ENCODE measurements around the gene CALHM2. TPM values are rescaled to one million over a fixed set of nuclear protein-coding genes. Genes with fewer than 3 reads are reported as not detected.

CALHM2 gene
- total and polyA plus RNA-seq, 2 of the 13 experiments (the other 11 are each of a cell fraction or from before 2014, with no cell fraction given), result 0.15 TPM; not detected in 1

GRCh38 chr10:103396789-103397087 is 55.4 kb downstream of the CALHM2 start:
- TSS peak; percentile 85 for BruUV-seq (replicated peaks)
- no peaks in the 10 kb centered on the region for H3K9me3 ChIP-seq (ENCODE audit: low read length)
- no peaks in the 10 kb centered on the region for H4K20me1 ChIP-seq (ENCODE audit: insufficient read depth, low read length)
- H3K27me3 ChIP-seq (ENCODE audit: control insufficient read depth in 1 of 2, insufficient read depth in 2 of 2, low read length in 2 of 2), result no peaks in the 10 kb centered on the region; a peak in 1 of 5 replicates
- H2AFZ ChIP-seq (ENCODE audit: low read length), result peak overlapping the region; percentile 75
- DNase-seq (ENCODE audit: low spot score) (no peak), FAIRE-seq (no peak), ATAC-seq (no peak)
- H3K79me2 ChIP-seq (ENCODE audit: insufficient read depth, low read length), result peaks cover 55% of the 10 kb centered on the region
- in situ Hi-C loops (cut with HindIII; ENCODE audit: extremely low pct_ligation_motif_present, low pct_unique_long_range_greater_than_20kb) (no loop called here), intact Hi-C loops (cut with micrococcal nuclease; ENCODE audit: unreplicated experiment) (no loop called here)
- WGBS (ENCODE audit: low lambda C conversion rate), result 1% methylated on average over 3 of the region's 8 CpGs
- POLR2A ChIA-PET, result interaction anchor here (0.8 to 1.8 kb wide), 10 partner anchors 9 to 265 kb away, joined by 3 to 10 read pairs (median 4); partner anchors contain the start of genes PCGF6 and TAF5
- peak overlapping the region; percentile 88 for H3K4me2 ChIP-seq (ENCODE audit: low read depth, low read length)
- peaks cover 49% of the 10 kb centered on the region for H3K4me1 ChIP-seq (ENCODE audit: insufficient read depth, low read length)
- H3K27ac ChIP-seq (ENCODE audit: extremely low read length, insufficient read depth, low read length), result peak overlapping the region; percentile 55
- CTCF ChIA-PET (ENCODE audit: low intra/inter-chr PET ratio, low total read pairs), result no interaction called here
- H3K4me3 ChIP-seq (replicated peaks in 1 of 3; ENCODE audit: insufficient read depth in 1 of 3, low read depth in 2 of 3, low read length in 3 of 3), result peak overlapping the region; percentile 71 to 94 (median 84)
- peak overlapping the region; percentile 93 for H3K9ac ChIP-seq (ENCODE audit: insufficient read depth, low read depth, low read length)
- peaks cover 6 to 36% of the 10 kb centered on the region in 2 experiments; a peak in 4 of 5 replicates for H3K36me3 ChIP-seq (replicated peaks in 1 of 2; ENCODE audit: control insufficient read depth in 1 of 2, insufficient read depth in 2 of 2, low read length in 2 of 2)
- no peak for TF ChIP-seq DMAP1 (CRISPR knock-in tag; IDR thresholded peaks at IDR 0.05)
- no peak for TF ChIP-seq MTF2 (CRISPR knock-in tag; IDR thresholded peaks at IDR 0.05; ENCODE audit: borderline replicate concordance)
- TF ChIP-seq ZNF800 (CRISPR knock-in tag; IDR thresholded peaks at IDR 0.05), result 0 out of 2 replicates have a peak, but pooled peaks have one; percentile 3
- TF ChIP-seq NFKBIZ (CRISPR knock-in tag; IDR thresholded peaks at IDR 0.05), result no peak
- 0 out of 2 replicates have a peak, but pooled peaks have one; percentile 1 for TF ChIP-seq ZNF224 (CRISPR knock-in tag; IDR thresholded peaks at IDR 0.05)
- TF ChIP-seq ATF1 (CRISPR knock-in tag; IDR thresholded peaks at IDR 0.05), result 0 out of 2 replicates have a peak, but pooled peaks have one; percentile 6
- TF ChIP-seq ZNF280B (CRISPR knock-in tag; IDR thresholded peaks at IDR 0.05; ENCODE audit: borderline replicate concordance), result peak; percentile 13; the same call in 1 of the 2 replicates
- TF ChIP-seq ARHGAP35 (CRISPR knock-in tag; IDR thresholded peaks at IDR 0.05; ENCODE audit: borderline replicate concordance), result no peak
- TF ChIP-seq HIVEP1 (CRISPR knock-in tag; IDR thresholded peaks at IDR 0.05), result 0 out of 2 replicates have a peak, but pooled peaks have one; percentile 6
- TF ChIP-seq PHF21A (CRISPR knock-in tag; IDR thresholded peaks at IDR 0.05), result peak; percentile 26; the same call in 1 of the 2 replicates
- TF ChIP-seq ZNF580 (CRISPR knock-in tag; IDR thresholded peaks at IDR 0.05; ENCODE audit: borderline replicate concordance, low read depth), result 0 out of 2 replicates have a peak, but pooled peaks have one; percentile 13
- TF ChIP-seq ZBTB38 (CRISPR knock-in tag; IDR thresholded peaks at IDR 0.05), result no peak
- TF ChIP-seq ATF4 (CRISPR knock-in tag; IDR thresholded peaks at IDR 0.05), result no peak
- TF ChIP-seq ZNF691 (CRISPR knock-in tag; IDR thresholded peaks at IDR 0.05; ENCODE audit: borderline replicate concordance, low read depth), result no peak
- 0 out of 2 replicates have a peak, but pooled peaks have one; percentile 26 for TF ChIP-seq RAD21 (CRISPR knock-in tag; IDR thresholded peaks at IDR 0.05)
- 0 out of 2 replicates have a peak, but pooled peaks have one; percentile 67 for TF ChIP-seq ZNF414 (CRISPR knock-in tag; IDR thresholded peaks at IDR 0.05)
- TF ChIP-seq ATRX (CRISPR knock-in tag; IDR thresholded peaks at IDR 0.05; ENCODE audit: borderline replicate concordance), result no peak
- TF ChIP-seq ZNF256 (CRISPR knock-in tag; conservative IDR thresholded peaks at IDR 0.05), result no peak
- TF ChIP-seq KAT7 (CRISPR knock-in tag; IDR thresholded peaks at IDR 0.05; ENCODE audit: borderline replicate concordance), result no peak
